22Rv1 (cell line): ENCODE data around the gene ASB8.
"Not testable (repeated sequence)": the region's sequence is repeated elsewhere in the genome, so short reads cannot be mapped to it uniquely, and the experiment has no call there.

Experiments
- H3K27ac ChIP-seq: fragments of 450-650 bp; 2 replicates; pipeline ENCODE4 v1.5.1; 2017
- ZFX ChIP-seq: fragments of 450-650 bp; IDR thresholded peaks from 2 replicates; pipeline ENCODE4 v1.6.1; 2017; ENCODE audit warnings: antibody characterized with exemption, borderline replicate concordance
- TF ChIP-seq, protein P1 (sequence below): fragments of 450-650 bp; IDR thresholded peaks from 2 replicates; pipeline ENCODE4 v1.5.1; 2017; ENCODE audit warnings: mild to moderate bottlenecking

The ASB8 gene

DNA sequence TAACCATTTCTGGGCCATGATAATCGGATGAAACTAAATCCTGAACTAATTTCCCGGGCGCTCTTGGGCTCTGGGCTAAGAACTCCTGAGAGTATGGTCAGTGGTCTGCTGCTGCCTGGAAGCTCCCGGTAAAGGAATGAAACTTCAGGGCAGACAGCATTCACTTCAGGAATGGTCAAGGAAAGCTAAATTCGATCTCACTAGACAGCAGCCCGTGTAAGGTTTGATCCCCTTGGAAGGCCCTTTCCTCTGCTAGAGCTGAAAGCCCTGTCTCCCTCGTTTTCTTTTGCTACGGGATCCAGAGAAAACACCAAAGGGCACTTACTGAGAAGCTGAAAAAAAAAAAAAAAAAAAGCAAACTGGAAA, 680 bp downstream of the ASB8 start:
- TF ChIP-seq, protein P1, sequence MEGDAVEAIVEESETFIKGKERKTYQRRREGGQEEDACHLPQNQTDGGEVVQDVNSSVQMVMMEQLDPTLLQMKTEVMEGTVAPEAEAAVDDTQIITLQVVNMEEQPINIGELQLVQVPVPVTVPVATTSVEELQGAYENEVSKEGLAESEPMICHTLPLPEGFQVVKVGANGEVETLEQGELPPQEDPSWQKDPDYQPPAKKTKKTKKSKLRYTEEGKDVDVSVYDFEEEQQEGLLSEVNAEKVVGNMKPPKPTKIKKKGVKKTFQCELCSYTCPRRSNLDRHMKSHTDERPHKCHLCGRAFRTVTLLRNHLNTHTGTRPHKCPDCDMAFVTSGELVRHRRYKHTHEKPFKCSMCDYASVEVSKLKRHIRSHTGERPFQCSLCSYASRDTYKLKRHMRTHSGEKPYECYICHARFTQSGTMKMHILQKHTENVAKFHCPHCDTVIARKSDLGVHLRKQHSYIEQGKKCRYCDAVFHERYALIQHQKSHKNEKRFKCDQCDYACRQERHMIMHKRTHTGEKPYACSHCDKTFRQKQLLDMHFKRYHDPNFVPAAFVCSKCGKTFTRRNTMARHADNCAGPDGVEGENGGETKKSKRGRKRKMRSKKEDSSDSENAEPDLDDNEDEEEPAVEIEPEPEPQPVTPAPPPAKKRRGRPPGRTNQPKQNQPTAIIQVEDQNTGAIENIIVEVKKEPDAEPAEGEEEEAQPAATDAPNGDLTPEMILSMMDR: no peak
- TF ChIP-seq ZFX: no peak
- peak overlapping the region; percentile 78 for H3K27ac ChIP-seq

DNA sequence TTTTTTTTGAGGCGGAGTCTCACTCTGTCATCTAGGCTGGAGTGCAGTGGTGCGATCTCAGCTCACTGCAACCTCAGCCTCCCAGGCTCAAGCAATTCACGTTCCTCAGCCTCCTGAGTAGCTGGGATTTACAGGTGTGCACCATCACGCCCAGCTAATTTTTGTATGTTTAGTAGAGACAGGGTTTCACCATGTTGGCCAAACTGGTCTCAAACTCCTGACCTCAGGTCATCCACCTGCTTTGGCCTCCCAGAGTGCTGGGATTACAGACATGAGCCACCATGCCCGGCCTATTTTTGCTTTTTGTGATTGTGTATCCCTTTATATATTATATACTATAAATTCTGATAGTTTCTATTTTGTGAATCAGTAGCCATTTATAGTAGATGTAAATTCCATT, 1.5 kb downstream of the ASB8 start:
- not testable (repeated sequence) for H3K27ac ChIP-seq

DNA sequence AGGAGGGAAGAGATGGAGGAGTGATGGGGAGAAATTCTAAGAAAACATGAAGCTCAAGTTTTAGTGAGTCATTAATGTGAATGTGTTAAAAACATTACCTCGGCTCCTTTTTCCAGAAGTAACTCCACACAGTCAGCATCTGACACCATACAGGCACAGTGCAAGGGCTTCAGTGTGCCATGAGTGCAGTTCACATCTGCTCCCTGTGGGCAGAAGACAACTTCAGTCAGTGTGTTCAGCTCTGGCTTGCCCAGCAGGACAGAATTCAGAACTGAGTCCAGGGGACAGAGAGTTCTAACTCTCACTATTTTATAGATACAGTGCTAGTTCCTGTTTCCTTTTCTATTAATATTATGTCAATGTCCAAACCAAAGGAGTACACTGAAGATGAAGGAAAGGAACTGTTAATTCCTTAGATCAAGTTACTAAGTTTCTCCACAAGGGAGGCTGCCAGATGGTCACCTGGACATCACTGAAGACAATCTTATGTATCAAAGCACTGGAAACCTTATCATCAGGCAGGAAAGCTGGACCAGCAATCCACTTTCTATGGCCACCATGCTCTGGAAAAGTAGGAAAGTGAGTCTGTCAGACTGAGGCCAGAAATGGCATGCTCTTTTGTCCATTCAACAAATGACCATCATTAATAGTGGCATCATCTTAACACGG, 6.1 kb downstream of the ASB8 start:
- no peak overlapping the region for H3K27ac ChIP-seq
- TF ChIP-seq, protein P1: no peak
- TF ChIP-seq ZFX: no peak

DNA sequence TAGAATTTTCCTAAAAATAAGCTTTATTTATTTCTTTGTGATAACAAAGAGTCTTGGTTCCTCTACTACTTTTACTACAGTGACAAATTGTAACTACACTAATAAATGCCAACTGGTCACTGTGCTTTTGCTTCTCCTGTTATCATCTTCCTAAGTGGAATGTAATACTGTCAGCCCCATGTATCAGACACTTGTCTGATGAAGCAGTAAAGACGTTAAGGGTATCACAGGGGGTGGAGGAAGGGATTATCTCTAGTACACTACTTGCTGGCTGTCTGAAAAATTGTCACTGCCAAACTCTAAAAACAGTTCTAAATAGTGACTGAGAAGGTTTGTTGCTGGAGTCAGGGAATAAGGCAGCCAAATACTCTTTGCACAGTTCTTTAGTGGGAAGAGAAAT, 11.3 kb downstream of the ASB8 start:
- H3K27ac ChIP-seq: no peak overlapping the region
- TF ChIP-seq ZFX: no peak
- TF ChIP-seq, protein P1: no peak

DNA sequence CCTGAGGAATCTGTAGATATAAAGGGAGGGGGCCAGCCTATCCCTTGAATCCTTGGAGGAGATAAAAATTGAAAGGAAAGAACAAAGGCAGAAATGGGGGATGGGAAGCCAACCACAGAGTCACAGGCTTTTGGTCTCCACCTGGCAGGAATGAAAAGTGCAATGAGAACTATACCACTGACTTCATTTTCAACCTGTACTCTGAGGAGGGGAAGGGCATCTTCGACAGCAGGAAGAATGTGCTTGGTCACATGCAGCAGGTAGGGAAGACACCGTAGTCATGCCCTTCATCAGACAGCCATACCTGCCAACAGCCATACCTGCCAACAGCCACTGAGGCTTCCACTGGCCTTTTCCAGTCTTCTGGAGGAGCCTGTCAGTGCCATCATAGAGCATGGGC, 13.4 kb downstream of the ASB8 start:
- TF ChIP-seq, protein P1: no peak
- no peak for TF ChIP-seq ZFX
- H3K27ac ChIP-seq: no peak overlapping the region

DNA sequence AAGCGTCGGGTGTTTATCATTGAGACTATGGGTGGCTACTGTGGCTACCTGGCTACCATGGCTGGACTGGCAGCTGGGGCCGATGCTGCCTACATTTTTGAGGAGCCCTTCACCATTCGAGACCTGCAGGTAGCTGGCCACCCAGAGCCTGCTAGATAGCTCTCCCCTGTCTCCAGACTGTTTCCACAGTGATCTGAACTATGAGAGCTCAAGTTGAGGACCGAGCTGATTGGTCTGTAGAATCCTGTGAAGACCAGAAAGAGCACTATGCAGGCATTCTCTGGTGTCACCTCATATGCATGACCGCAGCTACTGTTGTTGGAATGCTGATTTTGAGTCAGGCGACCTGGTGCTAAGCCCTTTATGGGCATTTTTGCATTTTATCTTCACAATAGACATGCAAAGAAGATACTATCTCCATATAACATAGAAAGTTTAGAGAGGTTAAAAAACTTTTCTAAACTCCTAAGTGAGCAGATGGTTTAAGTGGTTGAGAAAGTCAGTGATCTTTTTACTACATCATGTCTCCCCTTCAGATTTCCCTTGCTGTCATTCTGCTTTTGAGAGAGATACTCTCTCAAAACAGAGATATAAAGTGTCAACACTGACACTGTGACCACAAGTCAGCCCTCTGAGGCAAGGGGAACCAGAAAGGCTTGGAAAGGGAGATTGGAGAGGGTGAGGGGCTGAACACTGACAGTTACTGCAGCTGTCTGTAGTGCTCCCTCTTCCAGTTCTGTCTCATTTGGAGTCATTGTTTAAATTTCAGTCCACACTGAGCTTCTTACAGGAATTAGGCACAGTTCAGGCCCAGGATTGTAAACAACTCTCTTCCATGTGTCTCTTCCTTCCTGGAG, 14.3 kb downstream of the ASB8 start:
- no peak overlapping the region for H3K27ac ChIP-seq
- TF ChIP-seq ZFX: no peak
- TF ChIP-seq, protein P1: no peak

DNA sequence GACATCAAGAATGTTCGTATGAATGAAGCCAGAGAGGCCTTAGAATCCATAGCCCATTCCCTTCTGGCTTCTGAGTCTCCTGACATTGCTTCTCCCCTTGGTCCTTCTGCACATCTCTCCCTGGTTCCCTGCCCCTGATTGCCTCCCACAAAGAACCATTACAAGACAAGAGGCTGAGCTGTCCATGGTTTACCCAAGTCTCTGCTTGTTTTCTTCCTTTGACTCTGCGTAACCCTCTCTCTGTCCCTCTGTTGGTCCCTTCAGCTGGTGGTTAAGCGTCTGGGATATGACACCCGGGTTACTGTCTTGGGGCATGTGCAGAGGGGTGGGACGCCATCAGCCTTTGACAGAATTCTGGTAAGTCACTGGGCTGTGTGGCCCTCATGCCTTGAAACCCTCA, 22.3 kb downstream of the ASB8 start:
- no peak overlapping the region for H3K27ac ChIP-seq
- no peak for TF ChIP-seq ZFX
- TF ChIP-seq, protein P1: no peak
